Mesodermal cell (in vitro differentiated cells): ENCODE results near the gene PROKR1. TPM values are rescaled to one million over a fixed set of nuclear protein-coding genes. Genes with fewer than 3 reads are reported as not detected.
"Not testable (repeated sequence)": the region's sequence is repeated elsewhere in the genome, so short reads cannot be mapped to it uniquely, and the experiment has no call there.

Experiments
- H3K27ac ChIP-seq: 2 replicates; pipeline ENCODE4 v1.7.0; 2013; ENCODE audit warnings: mild to moderate bottlenecking, low read depth, low read length, moderate library complexity; ENCODE audit not compliant: severe bottlenecking
- H3K36me3 ChIP-seq: 2 replicates; pipeline ENCODE4 v1.7.1; 2013; ENCODE audit warnings: mild to moderate bottlenecking, low read length, moderate library complexity; ENCODE audit not compliant: control insufficient read depth, insufficient read depth
- H3K4me1 ChIP-seq: one replicate; pipeline ENCODE4 v1.7.1; 2013; ENCODE audit warnings: mild to moderate bottlenecking, low read length; ENCODE audit not compliant: insufficient read depth, control insufficient read depth, poor library complexity, severe bottlenecking
- H3K4me3 ChIP-seq: 2 replicates; pipeline ENCODE4 v1.7.0; 2013; ENCODE audit warnings: low read length, control low read depth, mild to moderate bottlenecking; ENCODE audit not compliant: insufficient read depth, poor library complexity, severe bottlenecking; ENCODE audit errors: extremely low read depth
- H3K9me3 ChIP-seq: 2 replicates; pipeline ENCODE4 v1.7.1; 2013; ENCODE audit warnings: mild to moderate bottlenecking, low read length, moderate library complexity; ENCODE audit not compliant: control insufficient read depth
- WGBS, 2 experiments: methylation state at CpG; one replicate each; pipeline ENCODE4 v1.1.5; 2013; ENCODE audit warnings: missing lambda C conversion rate in 2 of 2; ENCODE audit not compliant: insufficient coverage in 2 of 2; 5-methylcytosine and 5-hydroxymethylcytosine counted together
- polyA plus RNA-seq, 2 experiments: library from polyadenylated mRNA; stranded (reverse); fragments of 50-300 nt; gene quantifications; one replicate each; pipeline ENCODE4 v1.2.3, GENCODE V29; 2013

Gene PROKR1
- 1.2 TPM for polyA plus RNA-seq (2013, experiment 1 of 2)
- polyA plus RNA-seq (2013, experiment 2 of 2): 0.76 TPM

DNA sequence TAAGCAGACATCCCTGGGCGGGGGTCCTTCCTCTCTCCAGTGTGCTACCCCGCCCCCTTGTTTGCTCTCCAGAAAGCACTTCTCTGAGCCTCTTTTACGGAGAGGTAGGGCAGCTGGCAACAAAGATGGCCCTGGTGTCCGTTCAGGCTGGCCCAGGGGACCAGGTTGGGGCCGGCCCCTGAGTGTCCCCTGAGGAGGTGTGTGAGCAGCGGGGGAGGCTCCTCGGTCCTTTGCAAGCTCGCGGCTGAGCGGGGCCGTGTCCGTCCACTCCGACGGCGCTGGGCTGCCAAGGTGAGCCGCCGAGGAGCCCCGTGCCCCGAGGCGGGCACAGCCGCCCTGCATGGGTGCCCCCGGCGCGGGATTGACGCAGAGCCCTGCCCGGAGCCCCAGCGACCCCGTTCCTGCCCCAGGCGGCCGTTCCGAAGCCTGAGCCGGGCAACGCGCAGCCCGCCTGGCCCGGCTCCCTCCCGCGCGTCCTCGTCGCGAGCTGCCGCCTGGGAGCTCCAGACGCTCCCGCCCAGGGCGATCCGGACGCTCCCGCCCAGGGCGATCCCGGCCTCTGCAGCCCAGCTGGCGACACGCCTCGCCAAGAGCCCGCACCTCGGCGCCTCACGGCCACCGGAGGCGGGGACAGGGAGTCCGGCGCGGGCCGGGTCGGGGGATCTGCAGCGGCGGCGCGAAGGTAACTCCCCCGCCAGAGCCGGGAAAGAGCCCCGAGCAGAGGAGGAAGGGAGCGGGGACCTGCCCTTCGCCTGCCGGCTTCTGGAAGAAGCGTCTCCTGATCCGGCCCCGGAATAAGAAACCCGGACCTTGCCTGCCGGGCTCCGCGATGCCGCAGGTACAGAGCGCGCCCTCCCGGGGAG is at the start of gene PROKR1:
Gene PROKR1, plus strand, starts transcription at position 569 of the 863 bp plus-strand sequence. CDS start 2,243 bp downstream, outside the sequence.
- H3K4me1 ChIP-seq: no peaks in the 10 kb centered on the region
- H3K27ac ChIP-seq: no peak within 1 kb of the TSS
- 1% methylated on average over 69 to 85 of the region's 86 CpGs for WGBS, 2 experiments
- no peaks in the 10 kb centered on the region for H3K9me3 ChIP-seq
- H3K36me3 ChIP-seq: no peaks in the 10 kb centered on the region
- peak within 1 kb of the TSS; percentile 40 for H3K4me3 ChIP-seq

DNA sequence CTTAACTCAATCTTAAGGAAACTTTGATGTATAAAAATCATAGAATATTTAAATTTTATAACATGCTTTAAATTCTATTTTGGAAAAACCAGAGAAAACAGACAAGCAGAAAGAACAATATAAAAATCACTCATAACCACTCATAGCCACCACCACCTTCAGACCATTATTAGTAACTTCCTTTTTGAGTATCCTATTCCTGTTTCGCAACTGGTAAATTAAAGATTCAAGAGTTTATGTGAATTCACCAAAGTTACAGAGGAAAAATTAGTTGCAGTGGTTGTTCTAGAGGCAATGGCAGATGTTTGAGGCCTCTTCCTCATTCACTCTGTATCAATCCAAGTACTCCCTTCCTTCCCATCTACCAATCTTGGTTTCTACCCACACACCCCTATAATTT is 49.3 kb upstream of the PROKR1 start:
- no CpG with 5 or more reads among the region's 1 CpG for WGBS, 2 experiments
- H3K36me3 ChIP-seq: no peaks in the 10 kb centered on the region
- H3K27ac ChIP-seq: no peak overlapping the region
- no peak overlapping the region for H3K4me3 ChIP-seq
- no peaks in the 10 kb centered on the region for H3K4me1 ChIP-seq
- no peaks in the 10 kb centered on the region for H3K9me3 ChIP-seq

DNA sequence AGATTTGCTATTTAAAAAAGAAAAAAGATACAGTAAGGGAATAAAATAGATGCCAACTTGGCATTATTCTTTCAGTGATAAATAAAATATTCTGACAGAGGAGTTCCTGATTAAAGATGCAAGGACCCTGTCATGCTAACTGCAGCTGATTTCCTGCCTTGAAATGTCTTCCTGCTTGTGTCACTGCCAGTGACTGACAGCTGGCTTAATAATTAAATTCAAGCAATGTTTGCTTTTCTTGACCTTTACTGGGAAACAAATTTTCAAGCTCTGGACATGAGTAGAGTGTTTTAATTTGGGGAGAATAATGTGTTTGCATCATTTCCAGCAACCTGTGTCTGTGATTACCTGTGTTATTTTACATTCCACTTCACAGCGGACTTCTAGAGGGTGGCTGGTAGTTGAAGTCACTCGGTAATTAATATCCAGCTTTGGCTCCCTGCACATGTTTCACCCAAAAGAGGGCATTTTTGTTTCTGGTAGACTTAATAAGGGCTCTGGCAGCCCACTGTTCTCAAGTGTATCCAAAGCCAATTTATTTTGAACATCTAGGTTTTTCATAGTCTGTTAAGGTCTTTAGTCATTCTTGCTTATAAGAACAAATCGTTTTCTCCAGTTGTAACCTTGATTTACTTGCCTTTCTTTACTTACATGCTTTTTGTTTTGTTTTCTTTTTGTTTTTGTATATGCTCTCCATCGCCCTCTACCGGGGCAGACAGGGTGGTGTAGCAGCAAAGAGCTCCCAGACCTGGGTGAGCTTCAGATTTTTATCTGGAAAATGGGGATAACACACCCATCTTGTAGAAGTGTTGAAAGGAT is 48.5 kb upstream of the PROKR1 start:
- no peak overlapping the region for H3K27ac ChIP-seq
- H3K36me3 ChIP-seq: no peaks in the 10 kb centered on the region
- no peaks in the 10 kb centered on the region for H3K9me3 ChIP-seq
- no CpG with 5 or more reads among the region's 5 CpGs for WGBS, 2 experiments
- no peaks in the 10 kb centered on the region for H3K4me1 ChIP-seq
- no peak overlapping the region for H3K4me3 ChIP-seq

DNA sequence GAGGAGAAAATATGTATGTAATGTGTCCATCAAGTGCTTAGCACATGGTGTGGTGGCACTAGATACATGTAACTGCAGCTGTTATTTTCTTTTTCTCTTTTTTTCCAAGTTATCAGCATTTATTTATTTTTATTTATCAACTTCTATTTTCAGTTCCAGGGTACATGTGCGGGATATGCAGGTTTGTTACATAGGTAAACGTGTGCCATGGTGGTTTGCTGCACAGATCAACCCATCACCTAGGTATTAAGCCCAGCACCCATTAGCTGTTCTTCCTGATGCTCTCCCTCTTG is 47.9 kb upstream of the PROKR1 start:
- H3K27ac ChIP-seq, H3K36me3 ChIP-seq, H3K4me1 ChIP-seq, H3K9me3 ChIP-seq, H3K4me3 ChIP-seq: not testable (repeated sequence)
- no CpG with 5 or more reads among the region's 2 CpGs for WGBS, 2 experiments

DNA sequence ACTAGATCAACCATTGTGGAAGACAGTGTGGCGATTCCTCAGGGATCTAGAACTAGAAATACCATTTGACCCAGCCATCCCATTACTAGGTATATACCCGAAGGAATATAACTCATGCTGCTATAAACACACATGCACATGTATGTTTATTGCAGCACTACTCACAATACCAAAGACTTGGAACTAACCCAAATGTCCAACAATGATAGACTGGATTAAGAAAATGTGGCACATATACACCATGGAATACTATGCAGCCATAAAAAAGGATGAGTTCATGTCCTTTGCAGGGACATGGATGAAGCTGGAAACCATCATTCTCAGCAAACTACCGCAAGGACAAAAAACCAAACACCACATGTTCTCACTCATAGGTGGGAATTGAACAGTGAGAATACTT is 42.9 kb upstream of the PROKR1 start:
- H3K9me3 ChIP-seq, H3K4me3 ChIP-seq, H3K36me3 ChIP-seq, H3K27ac ChIP-seq, H3K4me1 ChIP-seq: not testable (repeated sequence)
- 100% methylated on average over 1 of the region's 3 CpGs for WGBS, 2 experiments

DNA sequence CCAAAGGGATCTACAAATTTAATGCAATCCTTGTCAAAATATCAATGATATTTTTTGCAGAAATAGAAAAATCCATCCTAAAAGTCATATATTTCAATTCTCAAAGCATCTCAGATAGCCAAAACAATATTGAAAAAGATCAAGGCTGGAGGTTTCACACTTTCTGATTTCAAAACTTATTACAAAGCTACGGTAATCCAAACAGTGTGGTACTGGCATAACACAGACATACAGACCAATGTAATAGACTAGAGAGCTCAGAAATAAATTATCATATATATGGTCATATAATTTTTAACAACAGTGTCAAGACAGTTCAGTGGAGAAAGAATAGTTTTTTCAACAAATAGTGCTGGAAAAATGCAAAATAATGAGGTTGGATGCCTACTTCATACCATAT is 40.3 kb upstream of the PROKR1 start:
- WGBS, 2 experiments: no CpG with 5 or more reads among the region's 1 CpG
- H3K4me1 ChIP-seq: no peaks in the 10 kb centered on the region
- H3K27ac ChIP-seq: no peak overlapping the region
- peaks cover 5% of the 10 kb centered on the region for H3K9me3 ChIP-seq
- no peak overlapping the region for H3K4me3 ChIP-seq
- H3K36me3 ChIP-seq: no peaks in the 10 kb centered on the region

- H3K4me1 ChIP-seq: no peaks in the 10 kb centered on the region
- 60 to 90% methylated on average over 1 of the region's 3 CpGs for WGBS, 2 experiments
These were observed 39.3 kb upstream of the PROKR1 start for GRCh38 chr2:68604077-68604476.

DNA sequence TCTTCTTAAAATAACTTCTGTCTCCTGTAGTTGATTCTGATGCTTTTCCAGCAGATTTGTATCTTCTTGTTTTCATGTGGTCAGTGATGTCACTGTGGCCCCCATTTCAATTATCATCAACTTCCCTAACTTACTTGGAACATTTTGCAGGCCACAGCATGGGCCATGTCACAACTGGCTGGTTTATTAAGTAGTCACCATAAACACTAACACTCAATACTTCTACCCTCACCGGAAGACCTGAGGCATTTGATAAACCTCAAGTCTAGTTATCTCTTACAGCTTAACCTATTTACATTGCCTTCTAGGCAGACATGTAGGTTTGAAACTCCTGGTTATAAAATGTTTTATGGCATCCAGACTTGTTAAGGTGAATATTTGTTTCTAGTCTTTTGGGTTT is 37.4 kb upstream of the PROKR1 start:
- Histone ChIP-seq H3K27ac (no peak overlapping the region), H3K4me3 (no peak overlapping the region), H3K9me3 (peaks cover 5% of the 10 kb centered on the region), H3K4me1 (no peaks in the 10 kb centered on the region), H3K36me3 (no peaks in the 10 kb centered on the region)
- WGBS, 2 experiments: 100% methylated on average over 1 of the region's 1 CpG; no CpG with 5 or more reads in 1 of the 2 experiments

More at GRCh38 chr2:68604077-68604476, 39.3 kb upstream of the PROKR1 start:
- Histone ChIP-seq H3K4me3 (no peak overlapping the region), H3K9me3 (peaks cover 5% of the 10 kb centered on the region), H3K36me3 (no peaks in the 10 kb centered on the region), H3K27ac (no peak overlapping the region)

DNA sequence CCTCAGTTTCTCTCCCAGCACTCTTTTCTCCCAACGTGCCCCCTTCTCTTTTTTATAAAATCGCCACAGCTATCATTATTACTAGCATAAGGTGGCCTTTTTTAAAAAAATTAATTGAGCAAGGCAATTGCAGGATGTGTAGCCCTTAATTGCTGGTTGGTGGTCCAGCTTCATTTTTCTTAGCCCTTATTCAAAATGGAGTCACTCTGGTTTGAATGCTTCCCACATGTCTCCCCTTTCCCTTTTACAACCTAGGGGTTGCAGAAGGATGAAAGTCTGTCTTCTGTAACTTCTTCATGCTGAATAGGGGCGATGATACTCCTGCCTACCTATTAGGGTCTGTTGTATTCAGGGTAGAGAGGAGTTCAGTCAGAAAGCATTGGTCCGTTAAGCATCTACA is 36.6 kb upstream of the PROKR1 start:
- Histone ChIP-seq H3K4me1 (no peaks in the 10 kb centered on the region), H3K27ac (no peak overlapping the region), H3K9me3 (peaks cover 5% of the 10 kb centered on the region), H3K4me3 (no peak overlapping the region), H3K36me3 (no peaks in the 10 kb centered on the region)
- 91 to 100% methylated on average over 1 of the region's 4 CpGs for WGBS, 2 experiments

DNA sequence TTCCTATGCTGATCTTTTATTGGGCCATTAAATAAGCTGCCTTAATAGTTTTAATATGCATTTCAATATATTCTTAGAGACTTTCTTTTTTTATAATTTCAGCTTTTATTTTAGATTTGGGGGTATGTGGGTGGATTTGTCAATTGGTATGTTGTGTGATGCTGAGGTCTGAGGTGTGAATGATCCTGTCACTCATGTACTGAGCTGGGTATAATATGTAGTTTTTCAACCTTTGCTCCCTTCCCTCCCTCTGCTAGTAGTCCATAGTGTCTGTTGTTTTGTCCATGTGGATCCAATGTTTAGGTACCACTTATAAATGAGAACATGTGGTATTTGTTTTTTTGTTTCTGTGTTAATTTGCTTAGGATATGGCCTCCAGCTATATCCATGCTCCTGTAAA is 35.5 kb upstream of the PROKR1 start:
- H3K9me3 ChIP-seq: peaks cover 4% of the 10 kb centered on the region
- H3K27ac ChIP-seq: no peak overlapping the region
- no peak overlapping the region for H3K4me3 ChIP-seq
- H3K4me1 ChIP-seq: no peaks in the 10 kb centered on the region
- H3K36me3 ChIP-seq: no peaks in the 10 kb centered on the region
